ENCODE results near the gene NEIL3. TPM values are rescaled to one million over a fixed set of nuclear protein-coding genes. Genes with fewer than 3 reads are reported as not detected.

Gene NEIL3
- total RNA-seq, 1 donor from 2014 or later, result 18.2 TPM

DNA sequence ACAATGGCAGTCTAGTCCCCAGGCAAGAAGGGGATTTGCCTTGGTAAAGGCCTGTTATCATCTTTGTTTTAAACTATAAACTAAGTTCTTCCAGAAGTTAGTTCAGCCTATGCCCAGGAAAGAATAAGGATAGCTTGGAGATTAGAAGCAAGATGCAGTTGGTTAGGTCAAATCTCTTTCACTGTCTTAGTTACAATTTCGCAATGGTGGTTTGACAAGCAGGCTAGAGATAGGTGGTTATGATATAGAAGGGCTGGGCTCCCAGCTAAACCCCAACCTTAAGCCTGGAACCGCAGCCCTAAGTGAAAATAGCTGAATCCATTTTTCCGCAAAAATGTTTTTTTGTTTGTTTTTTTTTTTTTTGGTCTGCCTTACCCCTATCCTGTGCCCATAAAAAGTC, 41.8 kb upstream of the NEIL3 start:
- H3K36me3 Mint-ChIP-seq (ENCODE audit: low read depth), result no peaks in the 10 kb centered on the region
- H3K27me3 Mint-ChIP-seq (ENCODE audit: low read depth), result no peaks in the 10 kb centered on the region
- no peak overlapping the region for H3K4me3 Mint-ChIP-seq
- H3K9me3 Mint-ChIP-seq, result no peaks in the 10 kb centered on the region
- no peak overlapping the region for H3K27ac Mint-ChIP-seq (ENCODE audit: unreplicated experiment)
- TF ChIP-seq, protein P1, sequence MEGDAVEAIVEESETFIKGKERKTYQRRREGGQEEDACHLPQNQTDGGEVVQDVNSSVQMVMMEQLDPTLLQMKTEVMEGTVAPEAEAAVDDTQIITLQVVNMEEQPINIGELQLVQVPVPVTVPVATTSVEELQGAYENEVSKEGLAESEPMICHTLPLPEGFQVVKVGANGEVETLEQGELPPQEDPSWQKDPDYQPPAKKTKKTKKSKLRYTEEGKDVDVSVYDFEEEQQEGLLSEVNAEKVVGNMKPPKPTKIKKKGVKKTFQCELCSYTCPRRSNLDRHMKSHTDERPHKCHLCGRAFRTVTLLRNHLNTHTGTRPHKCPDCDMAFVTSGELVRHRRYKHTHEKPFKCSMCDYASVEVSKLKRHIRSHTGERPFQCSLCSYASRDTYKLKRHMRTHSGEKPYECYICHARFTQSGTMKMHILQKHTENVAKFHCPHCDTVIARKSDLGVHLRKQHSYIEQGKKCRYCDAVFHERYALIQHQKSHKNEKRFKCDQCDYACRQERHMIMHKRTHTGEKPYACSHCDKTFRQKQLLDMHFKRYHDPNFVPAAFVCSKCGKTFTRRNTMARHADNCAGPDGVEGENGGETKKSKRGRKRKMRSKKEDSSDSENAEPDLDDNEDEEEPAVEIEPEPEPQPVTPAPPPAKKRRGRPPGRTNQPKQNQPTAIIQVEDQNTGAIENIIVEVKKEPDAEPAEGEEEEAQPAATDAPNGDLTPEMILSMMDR (conservative IDR thresholded peaks at IDR 0.05), result no peak
- no peak for DNase-seq (ENCODE audit: low read depth, low spot score)
- no peaks in the 10 kb centered on the region for H3K4me1 Mint-ChIP-seq

DNA sequence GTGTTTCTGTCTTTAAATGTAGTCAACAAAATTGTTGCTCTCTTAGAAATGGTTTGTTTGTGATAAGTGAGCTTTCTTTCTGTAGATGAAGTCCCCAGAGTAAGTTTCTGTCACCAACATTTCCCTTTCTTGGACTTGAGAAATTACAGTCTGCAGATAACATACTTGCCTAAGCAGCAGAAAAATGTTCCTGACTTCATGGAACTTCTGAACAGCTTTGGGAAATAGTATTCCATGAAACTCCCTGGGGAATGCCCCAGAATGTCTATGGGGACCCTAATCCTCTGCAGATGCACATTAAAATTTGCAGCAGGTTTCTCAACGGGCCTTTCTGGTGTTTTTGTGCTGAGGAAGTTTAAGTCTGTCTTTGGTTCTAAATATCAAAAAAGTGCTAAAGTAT, 38.6 kb upstream of the NEIL3 start:
- TF ChIP-seq, protein P1 (conservative IDR thresholded peaks at IDR 0.05), result no peak
- no peaks in the 10 kb centered on the region for H3K27me3 Mint-ChIP-seq (ENCODE audit: low read depth)
- no peaks in the 10 kb centered on the region for H3K36me3 Mint-ChIP-seq (ENCODE audit: low read depth)
- H3K4me3 Mint-ChIP-seq, result no peak overlapping the region
- H3K9me3 Mint-ChIP-seq, result no peaks in the 10 kb centered on the region
- no peak overlapping the region for H3K27ac Mint-ChIP-seq (ENCODE audit: unreplicated experiment)
- DNase-seq (ENCODE audit: low read depth, low spot score), result no peak
- H3K4me1 Mint-ChIP-seq, result no peaks in the 10 kb centered on the region

DNA sequence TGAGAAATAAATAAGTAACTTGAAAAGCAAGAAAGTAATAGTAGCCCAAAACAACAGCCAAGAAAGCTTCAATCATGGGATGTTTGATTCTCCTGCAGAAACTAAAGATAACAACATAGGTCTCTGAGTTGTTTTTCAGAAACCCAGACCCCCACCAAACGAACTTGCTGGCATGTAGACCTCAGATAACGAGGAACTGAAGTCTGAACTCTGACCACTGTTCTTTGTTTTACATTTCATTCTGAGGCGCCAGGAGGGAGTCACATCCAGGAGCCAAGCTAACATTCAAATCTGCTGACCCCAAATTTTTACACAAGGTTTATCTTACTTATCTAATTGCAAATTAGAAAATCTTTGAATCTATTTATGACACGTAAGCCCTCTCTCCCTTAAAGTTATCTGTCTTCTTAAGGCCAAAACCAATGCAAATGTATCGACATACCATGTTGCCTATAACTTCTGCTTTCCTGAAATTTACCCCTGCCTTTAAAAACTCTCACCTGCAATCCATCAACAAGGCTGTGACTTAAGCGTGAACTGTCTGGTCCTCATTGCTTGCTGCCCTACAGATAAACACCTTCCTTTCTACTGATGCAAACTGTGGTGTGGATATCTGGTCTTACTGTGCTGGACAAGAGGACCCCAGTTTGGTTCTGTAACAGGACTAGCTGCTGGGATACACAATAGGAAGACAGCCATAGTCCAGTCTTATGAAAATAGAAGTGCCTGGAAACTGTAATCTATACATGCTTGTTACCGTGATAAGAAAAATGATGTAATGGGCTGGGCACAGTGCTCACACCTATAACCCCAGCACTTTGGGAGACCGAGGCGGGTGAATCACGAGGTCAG, 37.5 kb upstream of the NEIL3 start:
- Mint-ChIP-seq H3K36me3 (ENCODE audit: low read depth) (no peaks in the 10 kb centered on the region), H3K27ac (ENCODE audit: unreplicated experiment) (no peak overlapping the region), H3K27me3 (ENCODE audit: low read depth) (no peaks in the 10 kb centered on the region), H3K4me3 (no peak overlapping the region), H3K4me1 (no peaks in the 10 kb centered on the region), H3K9me3 (peaks cover 2% of the 10 kb centered on the region)
- DNase-seq (ENCODE audit: low read depth, low spot score), result no peak
- TF ChIP-seq, protein P1 (conservative IDR thresholded peaks at IDR 0.05), result no peak

DNA sequence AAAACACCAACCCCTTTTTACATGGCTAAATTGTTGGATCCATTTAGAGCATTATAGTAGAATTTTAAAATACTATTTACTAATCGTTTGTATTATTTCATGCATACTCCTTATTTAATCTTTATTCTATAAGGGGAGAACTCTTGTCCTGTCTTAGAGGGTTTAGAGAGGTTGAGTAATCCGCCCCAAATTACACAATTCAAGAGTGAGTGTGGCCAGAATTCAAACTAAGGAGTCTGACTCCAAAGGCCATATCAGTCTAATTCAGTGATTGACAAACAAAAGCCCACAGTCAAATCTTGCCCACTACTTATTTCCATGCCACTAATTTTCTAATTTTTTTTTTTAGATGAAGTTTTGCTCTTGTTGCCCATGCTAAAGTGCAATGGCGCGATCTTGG, 33.7 kb upstream of the NEIL3 start:
- H3K36me3 Mint-ChIP-seq (ENCODE audit: low read depth), result no peaks in the 10 kb centered on the region
- H3K27ac Mint-ChIP-seq (ENCODE audit: unreplicated experiment), result no peak overlapping the region
- peaks cover 6% of the 10 kb centered on the region for H3K9me3 Mint-ChIP-seq
- TF ChIP-seq, protein P1 (conservative IDR thresholded peaks at IDR 0.05), result no peak
- no peak for DNase-seq (ENCODE audit: low read depth, low spot score)
- no peaks in the 10 kb centered on the region for H3K4me1 Mint-ChIP-seq
- H3K4me3 Mint-ChIP-seq, result no peak overlapping the region
- no peaks in the 10 kb centered on the region for H3K27me3 Mint-ChIP-seq (ENCODE audit: low read depth)

DNA sequence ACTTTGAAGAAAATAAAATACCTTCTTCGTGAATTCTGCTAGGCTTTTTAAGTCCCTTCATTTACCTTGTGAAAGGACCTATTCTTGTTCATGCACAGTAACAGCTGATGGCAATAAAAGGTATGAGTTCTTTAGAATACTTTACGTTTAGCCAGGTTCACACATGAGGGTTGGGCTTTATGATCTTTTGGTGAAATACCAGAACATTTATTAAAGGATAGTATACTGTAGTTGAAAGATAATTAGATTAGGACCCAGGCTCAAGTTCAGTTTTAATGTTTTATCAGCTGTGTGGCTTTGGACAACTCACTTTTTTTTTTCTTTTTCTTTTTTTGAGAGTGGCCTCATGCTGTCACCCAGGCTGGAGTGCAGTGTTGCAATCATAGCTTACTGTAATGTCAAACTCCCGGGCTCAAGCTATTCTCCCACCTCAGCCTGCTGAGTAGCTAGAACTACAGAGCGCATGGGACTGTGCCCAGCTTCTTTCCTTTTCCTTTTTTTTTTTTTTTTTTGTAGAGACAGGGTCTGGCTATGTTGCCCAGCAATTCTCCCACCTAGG, 28.2 kb upstream of the NEIL3 start:
- Mint-ChIP-seq H3K36me3 (ENCODE audit: low read depth) (no peaks in the 10 kb centered on the region), H3K27me3 (ENCODE audit: low read depth) (no peaks in the 10 kb centered on the region), H3K9me3 (peaks cover 6% of the 10 kb centered on the region), H3K4me3 (no peak overlapping the region), H3K27ac (ENCODE audit: unreplicated experiment) (no peak overlapping the region), H3K4me1 (no peaks in the 10 kb centered on the region)
- TF ChIP-seq, protein P1 (conservative IDR thresholded peaks at IDR 0.05), result no peak
- no peak for DNase-seq (ENCODE audit: low read depth, low spot score)
